H9 (cell line): Measurements from ENCODE around the gene PAXX. TPM values are rescaled to one million over a fixed set of nuclear protein-coding genes. Genes with fewer than 3 reads are reported as not detected.

ENCODE experiments used
- DNase-seq: peaks from one replicate; pipeline ENCODE4 v3.0.0-alpha.2; 2017
- H2AFZ ChIP-seq: one replicate; pipeline ENCODE4 v1.6.1; 2013; ENCODE audit warnings: mild to moderate bottlenecking, low read length, control low read depth, moderate library complexity
- H2AK5ac ChIP-seq: 2 replicates; pipeline ENCODE4 v1.6.1; 2013; ENCODE audit warnings: low read length, control low read depth, mixed read lengths; ENCODE audit not compliant: insufficient read length
- H2BK120ac ChIP-seq: one replicate; pipeline ENCODE4 v1.6.1; 2013; ENCODE audit warnings: low read depth, mild to moderate bottlenecking, low read length, control low read depth, inconsistent platforms; ENCODE audit not compliant: poor library complexity, severe bottlenecking
- H2BK12ac ChIP-seq: 2 replicates; pipeline ENCODE4 v1.6.1; 2013; ENCODE audit warnings: low read length, control low read depth, mixed read lengths, low read depth; ENCODE audit not compliant: insufficient read length
- H2BK15ac ChIP-seq: 2 replicates; pipeline ENCODE4 v1.6.1; 2013; ENCODE audit warnings: low read depth, low read length, control low read depth
- H2BK20ac ChIP-seq: one replicate; pipeline ENCODE4 v1.6.1; 2013; ENCODE audit warnings: low read depth, mild to moderate bottlenecking, low read length, control low read depth, inconsistent platforms; ENCODE audit not compliant: poor library complexity, severe bottlenecking
- H2BK5ac ChIP-seq: 2 replicates; pipeline ENCODE4 v1.6.1; 2013; ENCODE audit warnings: low read length, control low read depth, mixed read lengths; ENCODE audit not compliant: insufficient read length
- H3K14ac ChIP-seq: 2 replicates; pipeline ENCODE4 v1.6.1; 2013; ENCODE audit warnings: low read length, control low read depth; ENCODE audit not compliant: insufficient read depth
- H3K18ac ChIP-seq: 2 replicates; pipeline ENCODE4 v1.6.1; 2013; ENCODE audit warnings: low read depth, mild to moderate bottlenecking, mixed read lengths, low read length, control low read depth; ENCODE audit not compliant: insufficient read length
- H3K23ac ChIP-seq: 2 replicates; pipeline ENCODE4 v1.6.1; 2013; ENCODE audit warnings: low read length, control low read depth, mixed read lengths, low read depth; ENCODE audit not compliant: insufficient read length
- H3K23me2 ChIP-seq: 2 replicates; pipeline ENCODE4 v1.6.1; 2013; ENCODE audit warnings: low read depth, mild to moderate bottlenecking, mixed read lengths, low read length, control low read depth; ENCODE audit not compliant: insufficient read length, poor library complexity, severe bottlenecking
- H3K27ac ChIP-seq: 2 replicates; pipeline ENCODE4 v1.5.1; 2013; ENCODE audit warnings: low read length, control low read depth, mixed read lengths, low read depth; ENCODE audit not compliant: insufficient read length
- H3K27me3 ChIP-seq: 2 replicates; pipeline ENCODE4 v1.6.1; 2013; ENCODE audit warnings: low read length, control low read depth, inconsistent platforms; ENCODE audit not compliant: insufficient read depth
- H3K4ac ChIP-seq: 2 replicates; pipeline ENCODE4 v1.6.1; 2013; ENCODE audit warnings: low read depth, mild to moderate bottlenecking, control low read depth, inconsistent platforms, low read length, moderate library complexity
- H3K4me1 ChIP-seq: 2 replicates; pipeline ENCODE4 v1.6.1; 2013; ENCODE audit warnings: low read length, control low read depth, inconsistent platforms; ENCODE audit not compliant: insufficient read depth
- H3K4me2 ChIP-seq: 2 replicates; pipeline ENCODE4 v1.6.1; 2013; ENCODE audit warnings: low read length, control low read depth, mixed read lengths; ENCODE audit not compliant: insufficient read length, insufficient read depth
- H3K56ac ChIP-seq: 2 replicates; pipeline ENCODE4 v1.6.1; 2013; ENCODE audit warnings: low read depth, mild to moderate bottlenecking, mixed read lengths, low read length, control low read depth; ENCODE audit not compliant: insufficient read length
- H3K79me1 ChIP-seq: 2 replicates; pipeline ENCODE4 v1.6.1; 2013; ENCODE audit warnings: low read depth, mild to moderate bottlenecking, moderate library complexity, low read length, control low read depth, inconsistent platforms; ENCODE audit not compliant: insufficient read depth, poor library complexity, severe bottlenecking
- H3K79me2 ChIP-seq: 2 replicates; pipeline ENCODE4 v1.6.1; 2013; ENCODE audit warnings: low read length, control low read depth, inconsistent platforms; ENCODE audit not compliant: insufficient read depth
- H3K9ac ChIP-seq: 2 replicates; pipeline ENCODE4 v1.6.1; 2013; ENCODE audit warnings: low read length, control low read depth, mixed read lengths; ENCODE audit not compliant: insufficient read length; ENCODE audit errors: extremely low read depth
- H3K9me3 ChIP-seq: one replicate; pipeline ENCODE4 v1.6.1; 2013; ENCODE audit warnings: low read depth, low read length, inconsistent platforms; ENCODE audit not compliant: control insufficient read depth
- H3T11ph ChIP-seq: one replicate; pipeline ENCODE4 v1.6.1; 2013; ENCODE audit warnings: mild to moderate bottlenecking, low read length, control low read depth, inconsistent platforms
- H4K20me1 ChIP-seq: one replicate; pipeline ENCODE4 v1.6.1; 2013; ENCODE audit not compliant: control insufficient read depth, insufficient read length, insufficient read depth
- H4K5ac ChIP-seq: 2 replicates; pipeline ENCODE4 v1.6.1; 2013; ENCODE audit warnings: low read depth, mild to moderate bottlenecking, mixed read lengths, low read length, control low read depth; ENCODE audit not compliant: insufficient read length
- H4K8ac ChIP-seq: replicated peaks from 2 replicates; pipeline ENCODE4 v1.6.1; 2013; ENCODE audit warnings: low read length, control low read depth, mixed read lengths, low read depth; ENCODE audit not compliant: insufficient read length
- H4K91ac ChIP-seq: 2 replicates; pipeline ENCODE4 v1.6.1; 2013; ENCODE audit warnings: low read depth, mild to moderate bottlenecking, moderate library complexity, mixed read lengths, low read length, control low read depth; ENCODE audit not compliant: insufficient read length
- H3K27ac Mint-ChIP-seq, 3 experiments: 2 replicates in 2 of 3; 3 replicates in 1 of 3; pipeline ENCODE4 v1.8.0; 2020 to 2021; ENCODE audit warnings: mixed read lengths in 3 of 3, mild to moderate bottlenecking in 1 of 3, moderate library complexity in 1 of 3
- H3K27me3 Mint-ChIP-seq: 2 replicates; pipeline ENCODE4 v1.8.0; 2021; ENCODE audit warnings: low read depth, mild to moderate bottlenecking, moderate library complexity, mixed read lengths
- H3K36me3 Mint-ChIP-seq, 3 experiments: 2 replicates in 2 of 3; 3 replicates in 1 of 3; pipeline ENCODE4 v1.8.0; 2020 to 2021; ENCODE audit warnings: low read depth in 3 of 3, mixed read lengths in 3 of 3; ENCODE audit not compliant: insufficient read depth in 1 of 3
- H3K4me1 Mint-ChIP-seq, 2 experiments: 2 replicates each; pipeline ENCODE4 v1.8.0; 2020; ENCODE audit warnings: mixed read lengths in 2 of 2
- H3K4me3 Mint-ChIP-seq, 2 experiments: 2 replicates in 1 of 2; 3 replicates in 1 of 2; pipeline ENCODE4 v1.8.0; 2020 to 2021; ENCODE audit warnings: mild to moderate bottlenecking in 2 of 2, mixed read lengths in 2 of 2, moderate library complexity in 1 of 2
- H3K9me3 Mint-ChIP-seq, 2 experiments: 2 replicates in 1 of 2; 3 replicates in 1 of 2; pipeline ENCODE4 v1.8.0; 2020; ENCODE audit warnings: mild to moderate bottlenecking in 2 of 2, mixed read lengths in 2 of 2, moderate library complexity in 1 of 2
- WGBS: extraction: QIAGEN DNeasy Blood & Tissue Kit; methylation state at CpG from one replicate; pipeline ENCODE4 v1.1.7; 2013; ENCODE audit warnings: missing lambda C conversion rate, low lambda C conversion rate, mixed read lengths; ENCODE audit not compliant: insufficient read length; ENCODE audit errors: extremely low coverage; 5-methylcytosine and 5-hydroxymethylcytosine counted together
- total RNA-seq: library from RNA; stranded (reverse); gene quantifications from 2 replicates; pipeline ENCODE4 v1.2.1, GENCODE V29; 2021
- TF ChIP-seq, protein P1 (sequence below): fragments of 200-600 bp; sonication (generic); conservative IDR thresholded peaks from 3 replicates; pipeline ENCODE4 v1.8.0; 2021; ENCODE audit warnings: antibody characterized with exemption, mild to moderate bottlenecking

The PAXX gene
- total RNA-seq, 1 experiment from 2014 or later = 51.2 TPM

GRCh38 chr9:136954270-136955083 is 37.7 kb upstream of the PAXX start:
- Histone ChIP-seq H3T11ph (no peak overlapping the region), H3K18ac (no peak overlapping the region), H2BK5ac (no peak overlapping the region), H4K91ac (no peak overlapping the region), H2BK20ac (no peak overlapping the region), H3K23ac (no peak overlapping the region), H3K56ac (no peak overlapping the region), H3K27ac (no peak overlapping the region), H3K14ac (no peak overlapping the region), H2BK15ac (no peak overlapping the region), H3K27me3 (no peaks in the 10 kb centered on the region), H3K4ac (no peak overlapping the region), H4K20me1 (peaks cover 2% of the 10 kb centered on the region), H4K5ac (no peak overlapping the region), H2AFZ (no peak overlapping the region), H2BK12ac (no peak overlapping the region), H4K8ac (no peak overlapping the region), H2BK120ac (no peak overlapping the region), H3K4me1 (no peaks in the 10 kb centered on the region), H3K9ac (no peak overlapping the region), H3K4me2 (no peak overlapping the region), H3K23me2 (peaks cover 2% of the 10 kb centered on the region), H3K9me3 (no peaks in the 10 kb centered on the region), H2AK5ac (no peak overlapping the region), H3K79me2 (no peaks in the 10 kb centered on the region), H3K79me1 (no peaks in the 10 kb centered on the region)
- Mint-ChIP-seq H3K27ac (no peak overlapping the region), H3K36me3 (no peaks in the 10 kb centered on the region; a peak in 1 of 7 replicates), H3K9me3 (peaks cover 6% of the 10 kb centered on the region in 2 experiments; a peak in 4 of 5 replicates), H3K4me3 (no peak overlapping the region), H3K4me1 (0 out of 4 replicates have a peak, but pooled peaks cover 0 to 2% of the 10 kb centered on the region in 2 experiments), H3K27me3 (peaks cover 8% of the 10 kb centered on the region)
- DNase-seq = no peak
- TF ChIP-seq, protein P1, sequence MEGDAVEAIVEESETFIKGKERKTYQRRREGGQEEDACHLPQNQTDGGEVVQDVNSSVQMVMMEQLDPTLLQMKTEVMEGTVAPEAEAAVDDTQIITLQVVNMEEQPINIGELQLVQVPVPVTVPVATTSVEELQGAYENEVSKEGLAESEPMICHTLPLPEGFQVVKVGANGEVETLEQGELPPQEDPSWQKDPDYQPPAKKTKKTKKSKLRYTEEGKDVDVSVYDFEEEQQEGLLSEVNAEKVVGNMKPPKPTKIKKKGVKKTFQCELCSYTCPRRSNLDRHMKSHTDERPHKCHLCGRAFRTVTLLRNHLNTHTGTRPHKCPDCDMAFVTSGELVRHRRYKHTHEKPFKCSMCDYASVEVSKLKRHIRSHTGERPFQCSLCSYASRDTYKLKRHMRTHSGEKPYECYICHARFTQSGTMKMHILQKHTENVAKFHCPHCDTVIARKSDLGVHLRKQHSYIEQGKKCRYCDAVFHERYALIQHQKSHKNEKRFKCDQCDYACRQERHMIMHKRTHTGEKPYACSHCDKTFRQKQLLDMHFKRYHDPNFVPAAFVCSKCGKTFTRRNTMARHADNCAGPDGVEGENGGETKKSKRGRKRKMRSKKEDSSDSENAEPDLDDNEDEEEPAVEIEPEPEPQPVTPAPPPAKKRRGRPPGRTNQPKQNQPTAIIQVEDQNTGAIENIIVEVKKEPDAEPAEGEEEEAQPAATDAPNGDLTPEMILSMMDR = no peak
- no CpG with 5 or more reads among the region's 25 CpGs for WGBS
